Measurements from ENCODE around the gene SOX9. TPM values are rescaled to one million over a fixed set of nuclear protein-coding genes. Genes with fewer than 3 reads are reported as not detected.

The SOX9 gene
- 22.8 TPM for total RNA-seq

GRCh38 chr17:72120642-72121163 lies at the start of gene SOX9:
Gene SOX9, plus strand, starts transcription at chr17:72121020. Its CDS starts 372 bp downstream, at chr17:72121392.

